ENCODE measurements around the gene VPS37D. TPM values are rescaled to one million over a fixed set of nuclear protein-coding genes. Genes with fewer than 3 reads are reported as not detected.

The VPS37D gene
- total RNA-seq, 4 donors from 2014 or later, result 2.4 to 6.9 (median 4.1) TPM

GRCh38 chr7:73663033-73663432, 4.6 kb upstream of the VPS37D start:
- DNase-seq (ENCODE audit: low spot score in 2 of 2), result no peak
- intact Hi-C loops (cut with DNase I; ENCODE audit: low total_unique reads), result no loop called here
- H3K4me3 ChIP-seq (ENCODE audit: low read depth, poor library complexity, severe bottlenecking), result no peak overlapping the region
- TF ChIP-seq CTCF (IDR thresholded peaks at IDR 0.05), result no peak
- no peak for TF ChIP-seq POLR2A (IDR thresholded peaks at IDR 0.05)

GRCh38 chr7:73668103-73668885, 663 bp downstream of the VPS37D start:
- TF ChIP-seq CTCF (IDR thresholded peaks at IDR 0.05) (no peak), POLR2A (IDR thresholded peaks at IDR 0.05) (no peak)
- intact Hi-C loops (cut with DNase I; ENCODE audit: low total_unique reads), result no loop called here
- 1 to 2% methylated on average over 20 to 52 of the region's 52 CpGs for WGBS, 2 donors
- peak in 1 of 2 donors; percentile 84 for DNase-seq (ENCODE audit: low spot score in 2 of 2)
- H3K4me3 ChIP-seq (ENCODE audit: low read depth, poor library complexity, severe bottlenecking), result peak overlapping the region; percentile 41

- no peak for DNase-seq (ENCODE audit: low spot score in 2 of 2)
- intact Hi-C loops (cut with DNase I; ENCODE audit: low total_unique reads), result no loop called here
- 27 to 28% methylated on average over 5 of the region's 5 CpGs for WGBS, 2 donors
- H3K4me3 ChIP-seq (ENCODE audit: low read depth, poor library complexity, severe bottlenecking), result no peak overlapping the region
- TF ChIP-seq CTCF (IDR thresholded peaks at IDR 0.05) (no peak), POLR2A (IDR thresholded peaks at IDR 0.05) (no peak)
These were observed 1.2 kb downstream of the VPS37D start for GRCh38 chr7:73668886-73669230.

GRCh38 chr7:73669288-73669701, 1.7 kb downstream of the VPS37D start:
- WGBS, 2 donors, result 81 to 86% methylated on average over 18 to 19 of the region's 19 CpGs
- no peak for TF ChIP-seq CTCF (IDR thresholded peaks at IDR 0.05)
- no peak for TF ChIP-seq POLR2A (IDR thresholded peaks at IDR 0.05)
- intact Hi-C loops (cut with DNase I; ENCODE audit: low total_unique reads), result no loop called here
- no peak overlapping the region for H3K4me3 ChIP-seq (ENCODE audit: low read depth, poor library complexity, severe bottlenecking)
- no peak for DNase-seq (ENCODE audit: low spot score in 2 of 2)

- TF ChIP-seq POLR2A (IDR thresholded peaks at IDR 0.05), result no peak
- no peak for TF ChIP-seq CTCF (IDR thresholded peaks at IDR 0.05)
- no peak for DNase-seq (ENCODE audit: low spot score in 2 of 2)
- WGBS, 2 donors, result 84 to 90% methylated on average over 12 of the region's 12 CpGs
- no peak overlapping the region for H3K4me3 ChIP-seq (ENCODE audit: low read depth, poor library complexity, severe bottlenecking)
- intact Hi-C loops (cut with DNase I; ENCODE audit: low total_unique reads), result no loop called here
These were observed 2.3 kb downstream of the VPS37D start for GRCh38 chr7:73669858-73670385.

GRCh38 chr7:73671322-73671661, 3.7 kb downstream of the VPS37D start:
- intact Hi-C loops (cut with DNase I; ENCODE audit: low total_unique reads), result no loop called here
- WGBS, 2 donors, result 40 to 50% methylated on average over 1 to 5 of the region's 12 CpGs
- no peak for DNase-seq (ENCODE audit: low spot score in 2 of 2)
- TF ChIP-seq CTCF (IDR thresholded peaks at IDR 0.05) (no peak), POLR2A (IDR thresholded peaks at IDR 0.05) (no peak)
- no peak overlapping the region for H3K4me3 ChIP-seq (ENCODE audit: low read depth, poor library complexity, severe bottlenecking)
